Panc1 (cell line): ENCODE measurements around the gene ABTB2.

Source experiments
- POLR2AphosphoS5 ChIP-seq: IDR thresholded peaks from 2 replicates; pipeline ENCODE4 v1.6.1; 2012; ENCODE audit warnings: mild to moderate bottlenecking, low read depth, low read length, moderate library complexity
- SIN3A ChIP-seq: IDR thresholded peaks from 2 replicates; pipeline ENCODE4 v1.6.1; 2012; ENCODE audit warnings: low read depth, mild to moderate bottlenecking, low read length, moderate library complexity, borderline replicate concordance; ENCODE audit not compliant: insufficient read depth
- TCF7L2 ChIP-seq: IDR thresholded peaks from 2 replicates; pipeline ENCODE4 v1.6.1; 2011; ENCODE audit warnings: mild to moderate bottlenecking, low read depth, low read length, inconsistent platforms
- TF ChIP-seq, protein P1 (sequence below): fragments of 450-650 bp; IDR thresholded peaks from 2 replicates; pipeline ENCODE4 v1.5.1; 2017; ENCODE audit warnings: mild to moderate bottlenecking
- TF ChIP-seq, protein P2 (sequence below), 2 experiments: IDR thresholded peaks; 2 replicates each; pipeline ENCODE4 v1.6.1; 2011 to 2012; ENCODE audit warnings: low read depth in 2 of 2, control low read depth in 1 of 2, low read length in 1 of 2, mild to moderate bottlenecking in 1 of 2, moderate library complexity in 1 of 2; ENCODE audit not compliant: insufficient read depth in 1 of 2

DNA sequence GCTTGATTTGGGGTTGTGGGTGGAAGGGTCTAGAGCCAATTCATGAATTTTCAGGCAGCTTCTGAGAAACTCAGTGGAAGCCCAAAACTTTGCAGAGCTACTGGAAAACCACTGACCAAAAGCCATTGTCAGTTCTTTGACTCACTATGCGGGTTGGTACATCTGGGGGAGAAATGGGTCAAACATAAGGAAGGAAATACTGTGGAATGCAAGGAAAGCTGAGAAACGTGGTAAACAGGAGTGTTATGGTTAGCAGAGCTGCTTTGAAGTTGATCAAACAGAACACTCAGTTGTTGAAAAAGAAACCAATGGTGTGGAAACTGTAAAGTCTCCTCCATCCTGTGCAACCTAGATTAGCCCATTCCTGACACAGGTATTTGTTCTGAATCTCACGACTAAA, 6.3 kb upstream of the ABTB2 start:
- TF ChIP-seq, protein P1, sequence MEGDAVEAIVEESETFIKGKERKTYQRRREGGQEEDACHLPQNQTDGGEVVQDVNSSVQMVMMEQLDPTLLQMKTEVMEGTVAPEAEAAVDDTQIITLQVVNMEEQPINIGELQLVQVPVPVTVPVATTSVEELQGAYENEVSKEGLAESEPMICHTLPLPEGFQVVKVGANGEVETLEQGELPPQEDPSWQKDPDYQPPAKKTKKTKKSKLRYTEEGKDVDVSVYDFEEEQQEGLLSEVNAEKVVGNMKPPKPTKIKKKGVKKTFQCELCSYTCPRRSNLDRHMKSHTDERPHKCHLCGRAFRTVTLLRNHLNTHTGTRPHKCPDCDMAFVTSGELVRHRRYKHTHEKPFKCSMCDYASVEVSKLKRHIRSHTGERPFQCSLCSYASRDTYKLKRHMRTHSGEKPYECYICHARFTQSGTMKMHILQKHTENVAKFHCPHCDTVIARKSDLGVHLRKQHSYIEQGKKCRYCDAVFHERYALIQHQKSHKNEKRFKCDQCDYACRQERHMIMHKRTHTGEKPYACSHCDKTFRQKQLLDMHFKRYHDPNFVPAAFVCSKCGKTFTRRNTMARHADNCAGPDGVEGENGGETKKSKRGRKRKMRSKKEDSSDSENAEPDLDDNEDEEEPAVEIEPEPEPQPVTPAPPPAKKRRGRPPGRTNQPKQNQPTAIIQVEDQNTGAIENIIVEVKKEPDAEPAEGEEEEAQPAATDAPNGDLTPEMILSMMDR, result no peak
- TF ChIP-seq, protein P2, sequence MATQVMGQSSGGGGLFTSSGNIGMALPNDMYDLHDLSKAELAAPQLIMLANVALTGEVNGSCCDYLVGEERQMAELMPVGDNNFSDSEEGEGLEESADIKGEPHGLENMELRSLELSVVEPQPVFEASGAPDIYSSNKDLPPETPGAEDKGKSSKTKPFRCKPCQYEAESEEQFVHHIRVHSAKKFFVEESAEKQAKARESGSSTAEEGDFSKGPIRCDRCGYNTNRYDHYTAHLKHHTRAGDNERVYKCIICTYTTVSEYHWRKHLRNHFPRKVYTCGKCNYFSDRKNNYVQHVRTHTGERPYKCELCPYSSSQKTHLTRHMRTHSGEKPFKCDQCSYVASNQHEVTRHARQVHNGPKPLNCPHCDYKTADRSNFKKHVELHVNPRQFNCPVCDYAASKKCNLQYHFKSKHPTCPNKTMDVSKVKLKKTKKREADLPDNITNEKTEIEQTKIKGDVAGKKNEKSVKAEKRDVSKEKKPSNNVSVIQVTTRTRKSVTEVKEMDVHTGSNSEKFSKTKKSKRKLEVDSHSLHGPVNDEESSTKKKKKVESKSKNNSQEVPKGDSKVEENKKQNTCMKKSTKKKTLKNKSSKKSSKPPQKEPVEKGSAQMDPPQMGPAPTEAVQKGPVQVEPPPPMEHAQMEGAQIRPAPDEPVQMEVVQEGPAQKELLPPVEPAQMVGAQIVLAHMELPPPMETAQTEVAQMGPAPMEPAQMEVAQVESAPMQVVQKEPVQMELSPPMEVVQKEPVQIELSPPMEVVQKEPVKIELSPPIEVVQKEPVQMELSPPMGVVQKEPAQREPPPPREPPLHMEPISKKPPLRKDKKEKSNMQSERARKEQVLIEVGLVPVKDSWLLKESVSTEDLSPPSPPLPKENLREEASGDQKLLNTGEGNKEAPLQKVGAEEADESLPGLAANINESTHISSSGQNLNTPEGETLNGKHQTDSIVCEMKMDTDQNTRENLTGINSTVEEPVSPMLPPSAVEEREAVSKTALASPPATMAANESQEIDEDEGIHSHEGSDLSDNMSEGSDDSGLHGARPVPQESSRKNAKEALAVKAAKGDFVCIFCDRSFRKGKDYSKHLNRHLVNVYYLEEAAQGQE (IDR thresholded peaks at IDR 0.05; ENCODE audit: insufficient read depth in 1 of 2, low read depth in 2 of 2, low read length in 1 of 2), result no peak
- TF ChIP-seq POLR2AphosphoS5 (no peak), SIN3A (no peak), TCF7L2 (peak; percentile 42; the same call in 1 of the 2 replicates)
